ENCODE results near the gene NXPE3.
"Not testable (repeated sequence)": the region's sequence is repeated elsewhere in the genome, so short reads cannot be mapped to it uniquely, and the experiment has no call there.

The NXPE3 gene

DNA sequence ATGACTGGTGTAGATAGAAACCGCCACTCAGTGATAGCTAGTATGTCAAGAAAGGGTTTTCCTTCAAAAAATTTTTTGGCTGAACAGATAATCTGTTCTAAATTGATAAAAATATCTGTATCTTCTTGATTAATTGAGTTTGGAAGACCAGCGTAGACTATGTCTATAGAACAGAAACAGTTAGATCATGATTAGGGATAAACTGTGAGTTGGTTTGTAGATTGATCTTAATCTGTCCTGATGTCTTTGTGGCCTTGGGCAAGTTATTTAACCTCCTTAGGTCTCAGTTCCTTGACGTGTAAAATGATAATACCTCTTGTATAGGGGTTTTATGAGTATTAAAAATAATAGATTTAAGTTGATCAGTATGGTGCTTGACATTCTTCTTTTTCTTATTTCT lies 75.0 kb downstream of the NXPE3 start:
- Histone ChIP-seq H3K4me1 (ENCODE audit: control insufficient read depth, insufficient read depth, low read length) (0 out of 2 replicates have a peak, but pooled peaks cover 4% of the 10 kb centered on the region), H3K27ac (ENCODE audit: low read depth, low read length) (no peak overlapping the region), H3K36me3 (ENCODE audit: control insufficient read depth, insufficient read depth, low read length) (peaks cover 73% of the 10 kb centered on the region)

DNA sequence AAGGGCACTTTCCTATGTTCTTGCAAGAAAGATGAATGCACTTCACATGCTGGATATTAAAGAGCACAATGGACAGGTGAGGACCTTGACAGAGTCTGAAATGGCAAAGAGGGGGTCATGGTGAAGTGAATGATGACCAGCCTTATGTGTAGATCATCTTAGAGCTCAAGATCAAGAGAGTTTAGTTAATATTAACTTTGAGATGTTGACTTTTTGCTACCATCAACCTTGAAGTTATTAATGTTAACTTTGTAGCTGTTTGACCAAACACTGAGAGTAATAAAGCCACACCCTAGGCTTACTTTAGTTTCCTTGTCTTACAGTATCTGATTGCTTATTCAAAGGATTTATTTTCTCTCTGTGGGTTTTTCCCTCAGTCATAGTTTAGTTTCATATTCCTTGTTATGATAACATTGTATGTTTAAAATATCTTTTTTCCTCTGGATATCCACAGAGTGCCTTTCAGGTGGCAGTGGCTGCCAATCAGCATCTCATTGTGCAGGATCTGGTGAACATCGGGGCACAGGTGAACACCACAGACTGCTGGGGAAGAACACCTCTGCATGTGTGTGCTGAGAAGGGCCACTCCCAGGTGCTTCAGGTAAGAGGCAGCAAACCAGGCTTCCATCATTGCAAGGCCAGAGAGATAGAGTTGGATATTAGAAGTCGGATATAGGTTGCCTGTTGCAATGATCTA lies 75.7 kb downstream of the NXPE3 start:
- Histone ChIP-seq H3K4me3 (ENCODE audit: low read depth, low read length) (no peak overlapping the region), H3K27me3 (ENCODE audit: control insufficient read depth, insufficient read depth, low read length) (no peaks in the 10 kb centered on the region), H3K4me1 (ENCODE audit: control insufficient read depth, insufficient read depth, low read length) (0 out of 2 replicates have a peak, but pooled peaks cover 4% of the 10 kb centered on the region), H3K27ac (ENCODE audit: low read depth, low read length) (no peak overlapping the region), H3K9me3 (ENCODE audit: control insufficient read depth, insufficient read depth, low read depth, low read length) (no peaks in the 10 kb centered on the region), H3K36me3 (ENCODE audit: control insufficient read depth, insufficient read depth, low read length) (peaks cover 81% of the 10 kb centered on the region), H3K9ac (ENCODE audit: low read length) (no peak overlapping the region)

More for the DNA sequence above, 75.0 kb downstream of the NXPE3 start:
- Histone ChIP-seq H3K9ac (ENCODE audit: low read length) (no peak overlapping the region), H3K4me3 (ENCODE audit: low read depth, low read length) (no peak overlapping the region), H3K9me3 (ENCODE audit: control insufficient read depth, insufficient read depth, low read depth, low read length) (no peaks in the 10 kb centered on the region), H3K27me3 (ENCODE audit: control insufficient read depth, insufficient read depth, low read length) (no peaks in the 10 kb centered on the region)

DNA sequence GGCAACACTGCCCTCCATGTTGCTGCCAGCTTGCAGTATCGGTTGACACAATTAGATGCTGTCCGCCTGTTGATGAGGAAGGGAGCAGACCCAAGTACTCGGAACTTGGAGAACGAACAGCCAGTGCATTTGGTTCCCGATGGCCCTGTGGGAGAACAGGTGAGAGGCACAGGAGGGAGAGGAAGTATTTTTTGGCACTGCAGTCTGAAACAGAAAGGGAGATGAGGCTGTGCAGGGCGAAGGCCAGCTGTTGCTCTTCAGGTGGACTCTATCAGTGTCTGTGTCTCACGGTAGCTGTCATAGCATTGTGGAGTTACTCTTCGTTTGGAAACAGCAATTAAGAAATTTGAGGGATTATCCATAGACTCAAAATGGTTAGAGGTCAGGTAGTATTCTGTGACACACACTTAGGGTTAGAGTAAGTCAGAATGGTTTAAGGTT lies 78.3 kb downstream of the NXPE3 start:
- Histone ChIP-seq H3K27me3 (ENCODE audit: control insufficient read depth, insufficient read depth, low read length) (no peaks in the 10 kb centered on the region), H3K9me3 (ENCODE audit: control insufficient read depth, insufficient read depth, low read depth, low read length) (no peaks in the 10 kb centered on the region), H3K4me3 (ENCODE audit: low read depth, low read length) (no peak overlapping the region), H3K36me3 (ENCODE audit: control insufficient read depth, insufficient read depth, low read length) (peaks cover 87% of the 10 kb centered on the region), H3K9ac (ENCODE audit: low read length) (no peak overlapping the region), H3K27ac (ENCODE audit: low read depth, low read length) (no peak overlapping the region), H3K4me1 (ENCODE audit: control insufficient read depth, insufficient read depth, low read length) (no peaks in the 10 kb centered on the region)

DNA sequence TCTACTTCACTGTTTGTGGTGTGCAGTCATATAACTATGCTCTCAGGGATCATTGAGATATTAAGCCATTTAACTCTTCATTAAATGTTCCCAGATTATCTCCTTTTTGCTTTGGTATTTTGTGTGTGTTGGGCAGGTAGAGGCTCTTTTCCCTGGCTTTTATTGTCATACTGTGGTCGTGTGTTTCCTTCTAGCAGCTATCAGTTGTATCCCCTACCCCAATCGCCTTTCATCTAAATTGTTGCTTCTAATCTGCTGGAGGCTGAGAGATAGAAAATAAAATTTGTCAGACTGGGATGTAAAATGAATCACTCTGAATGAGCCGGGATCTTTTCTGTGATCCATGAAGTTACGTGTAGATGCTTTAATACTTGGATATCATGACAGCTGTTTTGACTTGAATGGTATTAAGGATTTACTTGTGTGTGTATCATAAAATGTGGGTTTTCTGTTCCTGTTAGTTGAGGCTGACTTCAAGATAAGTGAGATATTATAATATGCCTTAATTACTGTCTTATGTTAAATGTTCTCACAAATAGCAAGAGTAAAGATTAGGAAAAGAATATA lies 79.5 kb downstream of the NXPE3 start:
- H3K4me3 ChIP-seq (ENCODE audit: low read depth, low read length) = no peak overlapping the region
- no peaks in the 10 kb centered on the region for H3K4me1 ChIP-seq (ENCODE audit: control insufficient read depth, insufficient read depth, low read length)
- H3K27me3 ChIP-seq (ENCODE audit: control insufficient read depth, insufficient read depth, low read length) = no peaks in the 10 kb centered on the region
- peaks cover 75% of the 10 kb centered on the region for H3K36me3 ChIP-seq (ENCODE audit: control insufficient read depth, insufficient read depth, low read length)
- H3K9ac ChIP-seq (ENCODE audit: low read length) = no peak overlapping the region
- no peak overlapping the region for H3K27ac ChIP-seq (ENCODE audit: low read depth, low read length)
- no peaks in the 10 kb centered on the region for H3K9me3 ChIP-seq (ENCODE audit: control insufficient read depth, insufficient read depth, low read depth, low read length)

DNA sequence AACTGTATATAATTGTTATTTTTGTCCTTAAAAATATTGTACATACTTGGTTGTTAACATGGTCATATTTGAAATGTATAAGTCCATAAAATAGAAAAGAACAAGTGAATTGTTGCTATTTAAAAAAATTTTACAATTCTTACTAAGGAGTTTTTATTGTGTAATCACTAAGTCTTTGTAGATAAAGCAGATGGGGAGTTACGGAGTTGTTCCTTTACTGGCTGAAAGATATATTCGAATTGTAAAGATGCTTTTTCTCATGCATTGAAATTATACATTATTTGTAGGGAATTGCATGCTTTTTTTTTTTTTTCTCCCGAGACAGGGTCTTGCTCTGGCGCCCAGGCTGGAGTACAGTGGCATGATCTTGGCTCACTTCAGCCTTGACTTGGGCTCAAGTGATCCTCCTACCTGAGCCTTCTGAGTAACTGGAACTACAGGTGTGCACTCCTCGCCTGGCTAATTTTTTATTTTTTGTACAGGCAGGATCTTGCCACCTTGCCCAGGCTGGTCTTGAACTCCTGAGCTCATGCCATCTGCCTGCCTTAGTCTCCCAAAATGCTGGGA lies 81.0 kb downstream of the NXPE3 start:
- no peak overlapping the region for H3K9ac ChIP-seq (ENCODE audit: low read length)
- no peak overlapping the region for H3K27ac ChIP-seq (ENCODE audit: low read depth, low read length)
- no peaks in the 10 kb centered on the region for H3K27me3 ChIP-seq (ENCODE audit: control insufficient read depth, insufficient read depth, low read length)
- H3K4me1 ChIP-seq (ENCODE audit: control insufficient read depth, insufficient read depth, low read length) = no peaks in the 10 kb centered on the region
- H3K9me3 ChIP-seq (ENCODE audit: control insufficient read depth, insufficient read depth, low read depth, low read length) = no peaks in the 10 kb centered on the region
- H3K4me3 ChIP-seq (ENCODE audit: low read depth, low read length) = no peak overlapping the region
- H3K36me3 ChIP-seq (ENCODE audit: control insufficient read depth, insufficient read depth, low read length) = peaks cover 61% of the 10 kb centered on the region

DNA sequence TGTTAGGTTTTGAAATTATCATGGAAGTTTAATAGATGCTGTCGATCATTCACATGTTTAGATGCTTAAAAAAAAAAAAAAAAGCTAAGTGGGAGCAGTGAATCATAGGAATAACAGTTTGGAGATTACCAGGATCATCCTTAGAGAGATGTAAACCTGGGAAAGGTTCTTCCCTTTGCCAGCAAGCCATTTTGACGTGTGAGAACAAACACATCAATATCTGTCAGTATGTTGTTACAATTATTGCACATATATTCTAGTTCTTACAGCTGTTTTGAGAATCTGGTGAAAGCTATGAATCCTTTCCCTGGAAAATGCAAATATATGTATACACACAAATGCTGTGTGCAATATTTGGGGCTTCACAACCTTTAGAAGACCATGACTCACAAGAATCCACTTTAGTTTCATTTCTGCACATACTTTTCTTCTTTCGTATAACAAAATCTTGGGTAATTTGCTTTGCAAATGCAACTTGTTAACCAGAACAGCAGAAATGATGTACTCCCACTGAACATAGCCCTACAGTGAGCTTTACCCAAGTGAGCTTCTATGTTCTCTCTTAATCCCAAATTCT lies 82.3 kb downstream of the NXPE3 start:
- Histone ChIP-seq H3K36me3 (ENCODE audit: control insufficient read depth, insufficient read depth, low read length) (peaks cover 49% of the 10 kb centered on the region), H3K4me1 (ENCODE audit: control insufficient read depth, insufficient read depth, low read length) (no peaks in the 10 kb centered on the region), H3K4me3 (ENCODE audit: low read depth, low read length) (no peak overlapping the region), H3K9ac (ENCODE audit: low read length) (no peak overlapping the region), H3K27ac (ENCODE audit: low read depth, low read length) (no peak overlapping the region), H3K27me3 (ENCODE audit: control insufficient read depth, insufficient read depth, low read length) (no peaks in the 10 kb centered on the region), H3K9me3 (ENCODE audit: control insufficient read depth, insufficient read depth, low read depth, low read length) (no peaks in the 10 kb centered on the region)

DNA sequence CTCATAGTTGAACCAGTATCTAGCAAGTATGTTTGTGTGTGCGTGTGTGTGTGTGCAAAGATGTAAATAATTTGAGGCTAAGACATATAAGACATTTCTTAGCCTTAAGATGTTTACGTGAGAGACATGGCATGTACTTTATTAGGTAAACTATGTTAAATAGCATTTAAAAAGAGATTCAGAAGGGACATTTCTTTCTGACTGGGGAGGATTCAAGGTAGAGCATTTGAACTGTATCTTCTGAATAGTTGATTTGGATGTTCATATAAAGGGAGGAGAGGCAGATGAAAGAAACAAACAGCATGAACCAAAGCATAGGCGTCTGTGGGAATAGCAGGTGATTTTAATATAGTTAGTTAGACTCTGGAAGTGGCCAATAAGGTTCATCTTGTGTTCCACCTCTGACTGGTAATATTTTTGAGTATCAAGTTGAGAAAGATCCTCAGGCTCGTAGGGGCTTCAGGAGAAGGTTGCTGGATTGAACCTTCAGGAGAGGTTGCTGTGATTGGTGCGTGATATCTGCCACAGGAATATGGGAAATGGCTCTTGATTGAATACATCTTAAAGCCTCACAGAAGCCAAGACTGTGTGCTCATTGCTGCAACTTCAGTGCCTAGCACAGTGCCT lies 82.9 kb downstream of the NXPE3 start:
- Histone ChIP-seq H3K9ac (ENCODE audit: low read length) (no peak overlapping the region), H3K27me3 (ENCODE audit: control insufficient read depth, insufficient read depth, low read length) (no peaks in the 10 kb centered on the region), H3K36me3 (ENCODE audit: control insufficient read depth, insufficient read depth, low read length) (peaks cover 43% of the 10 kb centered on the region), H3K27ac (ENCODE audit: low read depth, low read length) (no peak overlapping the region), H3K9me3 (ENCODE audit: control insufficient read depth, insufficient read depth, low read depth, low read length) (no peaks in the 10 kb centered on the region), H3K4me3 (ENCODE audit: low read depth, low read length) (no peak overlapping the region), H3K4me1 (ENCODE audit: control insufficient read depth, insufficient read depth, low read length) (no peaks in the 10 kb centered on the region)

DNA sequence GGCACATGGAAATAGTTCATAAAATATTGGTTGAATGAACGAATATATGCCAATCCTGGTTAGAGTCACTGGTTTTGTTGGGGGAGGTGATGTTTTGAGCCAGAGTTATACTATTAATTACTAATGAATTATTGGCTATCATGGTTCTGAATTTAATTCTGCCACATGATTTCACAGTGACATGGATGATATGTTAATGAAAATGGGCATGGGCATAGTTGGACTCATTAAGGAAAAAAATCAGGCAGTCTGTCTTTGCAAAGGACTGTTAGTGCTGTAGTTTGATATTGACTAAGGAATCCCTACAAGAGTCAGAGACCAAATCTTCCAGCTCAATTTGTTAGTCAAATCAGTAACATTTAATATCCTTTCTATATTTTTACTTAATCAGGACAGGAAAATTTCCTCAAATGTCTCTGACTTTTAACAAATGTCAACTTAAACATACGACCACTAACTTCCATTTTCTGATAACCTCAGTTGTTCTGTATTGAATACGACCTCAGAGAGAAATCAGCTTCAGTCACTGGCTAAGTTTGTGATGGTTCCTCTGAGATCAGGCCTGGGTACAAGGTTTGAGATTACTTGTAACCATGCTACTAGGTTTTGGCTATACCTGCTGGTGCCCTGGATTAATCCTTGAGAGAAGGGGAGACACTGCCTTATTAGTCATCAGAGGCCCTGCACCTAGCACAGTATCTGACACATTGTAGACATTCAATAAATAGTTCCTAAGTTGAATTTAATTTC lies 83.6 kb downstream of the NXPE3 start:
- H3K36me3 ChIP-seq (ENCODE audit: control insufficient read depth, insufficient read depth, low read length) = peaks cover 36% of the 10 kb centered on the region

DNA sequence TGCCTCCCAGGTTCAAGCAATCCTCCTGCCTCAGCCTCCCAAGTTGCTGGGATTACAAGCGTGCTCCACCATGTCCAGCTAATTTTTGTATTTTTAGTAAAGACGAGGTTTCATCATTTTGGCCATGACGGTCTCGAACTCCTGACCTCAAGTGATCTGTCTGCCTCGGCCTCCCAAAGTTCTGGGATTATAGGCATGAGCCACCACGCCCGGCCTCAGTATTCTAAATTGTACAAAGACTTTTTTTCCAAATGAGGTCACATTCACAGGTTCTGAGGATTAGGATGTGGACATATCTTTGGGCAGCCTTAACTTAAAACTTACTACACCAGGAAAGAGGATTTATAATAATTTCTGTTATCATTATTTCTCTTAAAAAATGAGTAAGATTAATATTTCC lies 85.9 kb downstream of the NXPE3 start:
- H3K9me3 ChIP-seq (ENCODE audit: control insufficient read depth, insufficient read depth, low read depth, low read length); H3K4me3 ChIP-seq (ENCODE audit: low read depth, low read length); H3K4me1 ChIP-seq (ENCODE audit: control insufficient read depth, insufficient read depth, low read length); H3K27ac ChIP-seq (ENCODE audit: low read depth, low read length); H3K27me3 ChIP-seq (ENCODE audit: control insufficient read depth, insufficient read depth, low read length); H3K9ac ChIP-seq (ENCODE audit: low read length): not testable (repeated sequence)
- H3K36me3 ChIP-seq (ENCODE audit: control insufficient read depth, insufficient read depth, low read length) = peaks cover 13% of the 10 kb centered on the region

More for the DNA sequence above, 83.6 kb downstream of the NXPE3 start:
- Histone ChIP-seq H3K27me3 (ENCODE audit: control insufficient read depth, insufficient read depth, low read length) (no peaks in the 10 kb centered on the region), H3K9me3 (ENCODE audit: control insufficient read depth, insufficient read depth, low read depth, low read length) (no peaks in the 10 kb centered on the region), H3K4me3 (ENCODE audit: low read depth, low read length) (no peak overlapping the region), H3K4me1 (ENCODE audit: control insufficient read depth, insufficient read depth, low read length) (no peaks in the 10 kb centered on the region), H3K9ac (ENCODE audit: low read length) (no peak overlapping the region), H3K27ac (ENCODE audit: low read depth, low read length) (no peak overlapping the region)

DNA sequence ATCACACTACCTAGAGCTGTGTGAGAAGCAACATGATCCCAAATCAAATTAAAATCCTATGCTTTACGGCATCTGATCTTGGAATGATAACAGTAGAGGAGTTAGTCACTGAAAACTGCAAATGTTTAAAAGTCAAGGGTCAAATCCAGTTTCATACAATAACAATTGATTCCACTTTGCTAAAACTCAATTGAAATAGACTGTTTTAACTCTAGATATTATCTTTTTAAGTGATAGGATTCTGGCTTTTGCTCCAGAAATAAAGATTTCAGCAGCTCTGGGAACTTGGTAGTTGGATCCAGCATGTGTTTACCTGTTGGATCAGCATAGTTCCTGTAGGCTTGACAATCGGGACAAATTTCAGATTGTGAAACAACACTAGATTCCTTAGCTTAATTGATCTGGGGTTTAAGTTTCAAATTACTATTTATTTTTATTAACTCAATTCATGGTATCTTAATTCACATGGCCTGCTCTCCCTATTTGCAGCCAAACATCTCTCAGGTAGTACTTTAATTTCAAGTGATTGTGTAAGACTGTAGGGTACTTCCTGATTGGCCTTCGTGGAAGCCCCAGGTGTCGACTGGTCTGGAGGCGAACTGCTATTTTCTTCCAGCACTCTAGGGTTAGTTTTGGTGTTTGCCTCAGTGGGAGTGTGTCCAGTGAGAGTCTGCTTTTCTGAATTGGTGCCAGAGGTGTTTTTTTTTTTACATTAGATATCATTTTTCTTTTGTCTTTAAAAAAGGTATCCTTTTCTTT lies 86.9 kb downstream of the NXPE3 start:
- no peaks in the 10 kb centered on the region for H3K9me3 ChIP-seq (ENCODE audit: control insufficient read depth, insufficient read depth, low read depth, low read length)
- no peaks in the 10 kb centered on the region for H3K27me3 ChIP-seq (ENCODE audit: control insufficient read depth, insufficient read depth, low read length)
- H3K9ac ChIP-seq (ENCODE audit: low read length) = no peak overlapping the region
- H3K4me1 ChIP-seq (ENCODE audit: control insufficient read depth, insufficient read depth, low read length) = no peaks in the 10 kb centered on the region
- H3K36me3 ChIP-seq (ENCODE audit: control insufficient read depth, insufficient read depth, low read length) = peaks cover 8% of the 10 kb centered on the region
- no peak overlapping the region for H3K27ac ChIP-seq (ENCODE audit: low read depth, low read length)
- no peak overlapping the region for H3K4me3 ChIP-seq (ENCODE audit: low read depth, low read length)

Data from HUES6 (cell line).